LHCN-M2 (cell line): Measurements from ENCODE around the gene ANKLE2. TPM values are rescaled to one million over a fixed set of nuclear protein-coding genes. Genes with fewer than 3 reads are reported as not detected.
"Not testable (repeated sequence)": the region's sequence is repeated elsewhere in the genome, so short reads cannot be mapped to it uniquely, and the experiment has no call there.

Experiments used
- DNase-seq: peaks from one replicate; pipeline ENCODE4 v3.0.0-alpha.2; 2012; ENCODE audit warnings: low read depth
- total RNA-seq: library from RNA; depleted of rRNA; stranded (reverse); fragments of >200 nt; gene quantifications from 2 replicates; pipeline ENCODE4 v1.2.3, GENCODE V29; 2014

ANKLE2 gene
- total RNA-seq, 1 experiment from 2014 or later = 92.0 TPM

DNA sequence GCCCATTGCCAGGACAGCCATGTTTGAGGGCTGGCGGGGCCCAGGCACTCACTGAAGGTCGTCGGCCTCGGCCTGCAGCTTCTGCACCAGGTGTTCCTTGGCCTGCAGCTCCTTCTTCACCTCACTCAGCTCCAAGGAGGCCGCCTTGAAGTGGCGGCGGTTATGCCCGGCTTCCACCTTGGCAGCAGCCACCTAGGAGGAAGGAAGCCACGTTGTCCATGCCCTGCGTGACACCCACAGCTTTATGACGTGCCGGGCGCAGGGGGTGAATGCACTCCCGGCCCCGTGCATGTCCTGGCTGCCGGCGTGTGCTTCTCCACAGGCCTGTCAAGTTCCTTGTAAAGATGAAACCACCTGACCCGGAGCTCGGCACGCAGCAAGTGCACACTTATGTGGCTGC is 16.0 kb upstream of the ANKLE2 start:
- no peak for DNase-seq

DNA sequence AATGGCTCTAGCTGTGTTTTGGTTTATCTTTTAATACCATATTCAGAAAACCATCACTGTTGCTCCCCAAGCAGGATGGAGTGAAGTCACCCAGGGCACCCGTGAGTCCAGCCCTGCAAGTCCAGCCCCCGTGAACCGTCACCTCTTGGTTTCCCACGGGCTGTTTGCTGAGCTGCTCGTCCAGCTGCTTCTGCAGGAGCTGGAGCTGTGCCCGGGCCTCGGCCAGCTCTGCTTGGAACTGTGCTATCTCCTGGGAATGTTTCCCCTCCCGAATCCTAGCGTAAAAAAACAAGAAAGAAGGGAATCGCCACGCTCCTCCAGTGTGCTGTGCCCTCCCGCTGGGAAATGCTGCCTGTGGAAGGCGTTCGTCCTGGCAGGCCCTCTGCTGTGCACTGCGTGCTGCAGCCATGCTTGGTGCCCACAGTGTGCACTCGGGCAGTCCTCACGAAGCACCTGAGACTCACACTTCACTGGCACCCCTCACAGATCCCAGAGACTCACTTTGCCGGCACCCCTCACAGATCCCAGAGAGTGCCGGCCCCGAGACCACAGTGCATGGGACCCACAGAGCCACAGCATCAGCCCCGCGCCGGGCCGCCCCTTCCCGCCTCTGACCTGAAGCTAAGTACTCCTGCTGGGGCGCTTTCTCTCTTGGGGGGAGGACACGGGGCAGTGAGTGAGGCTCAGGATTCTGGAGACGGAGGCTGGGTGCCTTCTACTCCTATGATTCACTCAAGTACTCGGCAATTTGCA is 15.4 kb upstream of the ANKLE2 start:
- DNase-seq = peak; percentile 56

DNA sequence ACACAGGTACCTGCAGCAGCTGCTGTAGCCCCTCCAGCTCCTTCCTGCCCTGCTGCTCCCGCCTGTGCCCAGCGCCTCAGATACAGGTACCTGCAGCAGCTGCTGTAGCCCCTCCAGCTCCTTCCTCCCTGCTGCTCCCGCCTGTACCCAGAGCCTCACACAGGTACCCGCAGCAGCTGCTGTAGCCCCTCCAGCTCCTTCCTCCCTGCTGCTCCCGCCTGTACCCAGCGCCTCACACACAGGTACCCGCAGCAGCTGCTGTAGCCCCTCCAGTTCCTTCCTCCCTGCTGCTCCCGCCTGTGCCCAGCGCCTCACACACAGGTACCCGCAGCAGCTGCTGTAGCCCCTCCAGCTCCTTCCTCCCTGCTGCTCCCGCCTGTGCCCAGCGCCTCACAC is 14.6 kb upstream of the ANKLE2 start:
- DNase-seq = not testable (repeated sequence)

DNA sequence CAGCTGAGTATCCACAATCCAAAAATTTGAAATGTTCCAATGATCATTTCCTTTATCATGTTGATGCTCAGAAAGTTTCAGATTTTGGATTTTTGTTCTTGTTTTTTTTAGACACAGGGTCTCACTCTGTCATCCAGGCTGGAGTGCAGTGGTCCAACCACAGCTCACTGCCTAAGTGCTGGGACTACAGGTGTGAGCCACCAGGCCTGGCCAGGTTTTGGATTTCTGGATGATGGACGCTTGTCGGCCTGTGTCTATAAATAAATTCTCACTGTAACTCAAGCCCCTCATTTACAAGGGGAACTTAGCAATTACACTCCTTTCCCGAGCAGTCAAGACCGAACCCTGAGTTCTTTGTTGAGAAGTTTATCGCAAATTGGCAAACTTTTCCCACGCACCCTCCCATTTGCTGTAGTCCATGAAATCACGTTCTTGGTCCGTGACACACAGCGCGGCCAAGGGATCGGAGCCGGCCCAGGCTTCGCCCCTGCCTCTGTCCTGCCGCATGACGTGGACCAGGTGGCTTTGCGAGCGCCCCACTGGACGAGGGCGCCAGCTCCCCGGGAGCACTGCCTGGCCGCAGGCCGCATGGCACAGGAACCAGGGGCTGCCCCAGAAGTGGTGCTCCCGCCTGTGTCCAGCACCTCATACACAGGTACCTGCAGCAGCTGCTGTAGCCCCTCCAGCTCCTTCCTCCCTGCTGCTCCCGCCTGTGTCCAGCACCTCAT is 14.0 kb upstream of the ANKLE2 start:
- no peak for DNase-seq

DNA sequence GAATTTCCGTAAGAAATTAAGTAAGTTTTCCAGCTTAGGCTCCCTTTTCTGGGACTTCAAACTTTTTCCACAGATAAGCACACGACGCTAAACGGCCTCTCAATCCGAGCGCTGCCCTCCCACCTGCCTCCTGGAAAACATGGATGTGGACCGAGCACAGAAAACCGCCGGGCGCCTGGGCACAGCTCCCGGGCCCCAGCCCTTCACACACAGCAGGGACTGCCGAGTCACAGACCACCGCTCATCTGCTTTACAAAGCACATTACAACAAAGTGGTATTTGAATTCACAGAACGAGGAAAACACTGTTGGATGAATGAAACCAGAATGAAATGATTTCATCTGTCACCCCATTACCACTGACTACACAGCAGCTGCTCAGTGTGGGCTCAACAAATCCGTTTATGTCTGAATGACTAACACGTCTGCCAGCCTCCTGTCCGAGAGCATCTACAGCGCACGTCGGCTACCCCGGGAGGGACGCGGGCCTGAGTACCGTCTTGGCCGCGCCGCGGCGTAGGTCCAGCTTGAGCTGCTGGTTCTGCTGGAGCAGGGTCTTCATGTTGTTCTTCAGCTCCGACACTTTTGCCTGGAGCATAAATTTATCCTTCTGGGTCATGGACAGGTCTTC is 13.1 kb upstream of the ANKLE2 start:
- peak; percentile 41 for DNase-seq

DNA sequence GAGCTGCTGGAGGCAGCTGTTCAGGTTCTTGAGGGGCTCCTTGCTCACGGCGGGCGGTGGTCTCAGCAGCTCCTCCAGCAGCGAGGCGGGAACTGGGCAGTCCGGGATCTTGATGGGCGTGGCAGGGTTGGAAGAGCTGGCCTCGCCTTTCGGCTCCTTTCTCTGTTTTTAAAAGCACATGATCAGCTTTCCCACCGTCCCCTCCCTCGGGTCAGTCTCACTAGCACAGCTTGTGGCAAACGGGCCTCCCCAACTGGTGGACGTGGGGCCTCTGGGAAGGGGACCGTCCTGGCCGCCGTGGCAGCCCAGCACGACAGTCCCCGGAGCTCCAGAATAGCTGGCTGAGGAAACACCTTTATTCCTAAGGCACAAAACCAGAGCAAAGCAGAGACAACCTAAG is 12.5 kb upstream of the ANKLE2 start:
- DNase-seq = no peak

DNA sequence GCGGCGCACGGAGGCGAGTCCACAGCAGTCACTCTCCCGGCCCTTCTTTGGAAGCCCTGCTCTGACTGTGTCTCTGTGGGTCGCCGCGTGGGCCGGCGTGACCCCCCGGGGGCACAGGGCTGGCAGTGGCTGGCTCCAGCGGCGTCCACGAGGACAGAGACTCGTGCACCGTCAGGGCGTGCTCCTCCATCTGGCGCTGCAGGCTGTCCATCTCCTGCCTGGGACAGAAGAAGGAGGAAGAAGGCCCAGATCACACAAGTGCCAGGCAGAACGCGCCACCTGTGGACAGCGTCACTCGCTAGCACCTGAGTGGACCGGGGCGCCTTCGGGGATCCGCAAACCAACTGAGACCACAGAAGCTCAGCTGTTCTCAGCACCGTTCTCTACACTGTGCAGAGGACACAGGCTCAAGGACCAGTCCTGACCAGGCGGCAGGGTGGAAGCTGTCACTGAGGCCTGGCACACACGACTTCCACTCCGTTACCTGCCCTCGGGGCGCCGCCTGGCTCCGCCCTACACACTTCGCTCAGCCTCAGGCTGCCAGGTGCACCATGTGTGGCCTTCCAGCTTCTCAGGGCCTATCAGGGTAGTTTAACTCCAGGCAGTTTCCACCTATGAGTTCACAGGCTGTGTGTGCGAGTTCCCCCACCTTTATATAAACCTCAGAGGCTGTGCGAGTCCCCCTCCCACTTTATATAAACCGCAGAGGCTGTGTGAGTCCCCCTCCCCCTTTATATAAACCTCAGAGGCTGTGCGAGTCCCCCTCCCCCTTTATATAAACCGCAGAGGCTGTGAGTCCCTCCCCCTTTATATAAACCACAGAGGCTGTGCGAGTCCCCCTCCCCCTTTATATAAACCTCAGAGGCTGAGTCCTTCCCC is 11.7 kb upstream of the ANKLE2 start:
- DNase-seq = no peak

DNA sequence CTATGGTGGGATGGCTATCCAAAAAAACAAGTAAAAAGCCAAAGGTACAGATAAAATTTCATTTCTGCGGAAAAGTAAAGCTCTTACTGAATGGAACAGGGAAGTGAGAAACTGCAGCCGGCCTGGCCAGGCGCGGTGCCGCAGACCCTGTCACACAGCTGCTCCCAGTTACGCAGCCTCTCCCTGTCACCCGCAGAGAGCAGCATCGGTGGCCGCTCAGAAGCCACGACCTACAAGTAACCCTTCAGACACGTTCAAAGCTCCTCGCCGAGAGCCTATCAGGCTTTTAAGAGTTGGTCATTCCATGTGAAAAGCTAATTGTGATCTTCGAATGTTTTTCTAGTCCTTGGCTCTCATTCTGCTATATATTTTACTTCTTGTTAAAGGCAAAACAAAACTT is 11.0 kb upstream of the ANKLE2 start:
- DNase-seq = no peak

DNA sequence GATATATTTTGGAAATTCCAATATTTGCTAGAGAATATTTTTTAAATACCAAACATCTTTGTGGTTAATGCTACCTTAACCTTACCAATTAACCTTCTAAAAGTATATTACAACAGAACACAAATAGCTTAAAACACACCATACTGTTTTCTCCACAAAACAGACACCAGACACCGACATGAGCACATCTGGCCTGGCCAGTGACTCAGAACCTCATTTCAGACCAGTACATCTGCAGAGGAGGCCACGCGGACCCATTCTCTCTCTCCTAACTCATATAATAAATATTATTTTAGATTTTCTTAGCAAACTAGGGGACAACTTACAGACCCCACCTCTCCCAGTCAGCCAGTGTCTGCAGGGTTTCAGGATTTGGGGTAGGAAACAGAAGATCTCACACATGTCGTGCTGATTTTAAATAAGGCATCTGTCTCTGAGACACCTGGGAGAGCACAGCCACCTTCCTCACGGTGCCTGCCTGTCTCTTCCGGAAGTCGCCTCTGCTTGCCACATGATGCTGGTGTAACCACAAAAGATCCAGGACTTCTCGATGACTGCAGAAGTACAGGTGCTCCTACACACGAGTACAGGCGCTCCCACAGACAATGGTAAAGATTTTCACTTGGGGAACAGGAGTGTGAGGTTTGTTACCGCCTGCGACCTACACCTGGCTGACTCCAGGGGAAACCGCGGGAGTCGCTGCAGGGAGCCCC is 9.7 kb upstream of the ANKLE2 start:
- DNase-seq = no peak

DNA sequence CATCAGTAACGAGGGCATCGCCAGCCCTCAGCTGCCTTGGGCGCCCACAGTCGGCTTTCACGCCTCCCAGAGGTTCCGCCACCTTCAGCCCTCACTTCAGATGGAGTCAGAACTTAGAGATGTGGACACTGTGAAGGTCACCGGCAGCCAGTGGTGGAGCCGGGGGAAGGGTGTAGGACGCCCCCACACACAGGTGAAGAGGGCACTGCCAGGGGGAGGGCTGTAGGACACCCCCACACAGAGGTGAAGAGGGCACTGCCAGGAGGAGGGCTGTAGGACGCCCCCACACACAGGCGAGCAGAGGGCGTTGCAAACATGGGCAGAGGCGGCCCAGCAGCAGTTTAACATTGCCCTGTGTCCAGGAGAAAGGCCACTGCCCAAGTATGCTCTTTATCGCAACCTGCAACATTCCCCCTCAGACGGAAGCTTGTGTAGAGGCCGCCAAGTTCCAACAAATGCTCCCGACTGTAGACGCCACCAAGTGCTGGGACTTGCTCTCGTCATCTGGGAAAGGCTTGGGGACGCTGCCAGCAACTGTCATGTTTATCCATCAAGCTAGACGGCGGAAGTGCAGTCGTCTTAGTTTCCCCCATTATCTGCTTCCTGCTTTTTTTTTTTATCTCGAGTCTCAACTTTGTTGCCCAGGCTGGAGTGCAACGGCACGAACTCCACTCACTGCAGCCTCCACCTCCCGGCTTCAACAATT is 4.9 kb upstream of the ANKLE2 start:
- DNase-seq = peak; percentile 21

DNA sequence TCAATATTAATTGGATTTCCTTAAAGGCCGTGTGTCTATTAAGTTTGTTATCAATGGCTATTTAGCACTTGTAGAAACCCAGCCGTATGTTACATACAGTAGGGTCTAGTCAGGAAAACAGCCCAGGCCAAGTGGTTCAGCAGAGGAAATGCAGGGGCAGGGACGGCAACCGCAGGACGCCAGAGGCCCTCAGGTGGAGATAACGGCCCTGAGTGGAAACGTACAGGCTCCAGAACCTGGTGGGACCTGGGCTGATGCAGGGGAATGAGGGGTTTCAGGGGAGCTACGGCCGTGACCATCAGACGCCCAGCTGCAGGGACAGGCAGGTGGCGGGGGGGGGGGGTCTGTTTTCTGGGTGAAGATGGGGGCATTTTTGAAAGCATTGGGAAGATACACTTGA is 3.7 kb upstream of the ANKLE2 start:
- DNase-seq = no peak

DNA sequence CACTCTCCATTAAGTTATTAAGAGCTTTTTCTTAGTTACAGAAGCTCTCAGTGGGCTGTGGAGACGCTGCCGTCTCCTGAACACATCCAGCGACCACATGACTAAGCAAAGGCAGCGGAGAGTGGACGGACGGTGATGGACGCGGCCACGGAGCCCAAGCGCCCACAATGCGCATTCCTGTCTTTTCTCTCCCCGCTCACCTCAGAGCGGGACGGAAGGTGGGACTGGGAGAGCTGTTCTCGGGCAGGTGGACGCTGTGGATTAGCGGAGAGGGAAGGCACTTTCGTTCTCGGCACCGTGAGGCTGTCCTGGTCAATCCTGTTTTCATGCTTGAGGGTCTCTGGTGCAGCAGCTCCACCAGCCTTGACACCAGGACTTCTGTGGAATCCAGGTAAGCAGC is 2.6 kb upstream of the ANKLE2 start:
- DNase-seq = no peak

DNA sequence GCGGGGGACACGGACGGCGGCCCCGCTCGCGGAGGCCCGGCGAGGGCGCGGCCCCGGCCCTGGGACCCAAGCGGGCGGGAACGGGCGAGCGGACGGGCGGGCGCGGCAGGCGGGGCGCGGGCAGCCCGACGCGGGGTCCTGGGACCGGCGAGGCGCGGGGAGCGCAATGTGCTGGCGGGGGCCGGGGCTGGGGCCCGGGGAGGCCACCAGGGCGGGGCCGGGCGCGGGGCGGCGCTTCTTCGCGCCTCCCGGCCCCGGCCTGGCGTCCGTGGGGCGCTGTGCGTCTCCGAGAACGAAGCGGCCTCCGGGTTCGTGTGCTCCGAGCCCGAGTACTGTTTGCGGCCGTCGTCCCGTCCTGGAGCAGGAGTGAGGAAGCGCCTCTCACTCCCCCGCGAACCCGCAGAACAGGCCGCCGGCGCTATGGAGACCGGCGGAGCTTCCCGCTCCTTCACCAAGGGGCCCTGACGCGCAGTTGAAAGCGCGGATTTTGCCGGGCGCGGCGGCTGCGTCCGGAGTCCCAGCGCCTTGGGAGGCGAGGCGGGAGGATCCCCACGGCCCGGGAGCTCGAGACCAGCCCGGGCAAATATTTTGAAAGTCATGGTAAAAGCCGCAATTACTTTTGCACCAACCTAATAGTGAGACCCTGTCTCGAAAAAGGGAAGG is 420 bp upstream of the ANKLE2 start:
- DNase-seq = peak; percentile 84

DNA sequence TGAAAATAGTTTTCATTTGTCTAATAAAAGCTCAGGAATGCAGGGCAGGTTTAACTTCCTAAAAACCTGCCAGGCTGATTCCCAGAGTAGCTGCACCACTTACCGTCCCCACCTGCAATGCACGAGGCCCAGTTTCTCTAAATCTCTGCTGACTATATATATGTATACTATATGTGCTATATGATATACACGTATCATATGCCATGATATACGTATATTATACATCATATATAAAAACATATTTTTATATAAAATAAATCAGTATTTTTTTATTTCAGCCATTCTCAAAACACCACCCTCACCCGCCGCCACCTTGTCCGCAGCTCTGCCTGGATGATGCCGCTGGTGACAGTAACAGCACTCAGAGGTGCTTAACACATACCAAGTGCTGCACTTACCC is 2.3 kb downstream of the ANKLE2 start:
- no peak for DNase-seq

DNA sequence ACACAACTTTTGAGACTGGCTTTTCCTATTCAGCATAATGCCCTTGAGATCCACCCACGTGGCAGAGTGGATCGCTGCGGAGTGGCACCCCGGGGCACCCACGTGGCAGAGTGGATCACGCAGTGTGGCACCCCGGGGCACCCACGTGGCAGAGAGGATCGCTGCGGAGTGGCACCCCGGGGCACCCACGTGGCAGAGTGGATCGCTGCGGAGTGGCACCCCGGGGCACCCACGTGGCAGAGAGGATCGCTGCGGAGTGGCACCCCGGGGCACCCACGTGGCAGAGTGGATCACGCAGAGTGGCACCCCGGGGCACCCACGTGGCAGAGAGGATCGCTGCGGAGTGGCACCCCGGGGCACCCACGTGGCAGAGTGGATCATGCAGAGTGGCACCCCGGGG is 2.8 kb downstream of the ANKLE2 start:
- not testable (repeated sequence) for DNase-seq

DNA sequence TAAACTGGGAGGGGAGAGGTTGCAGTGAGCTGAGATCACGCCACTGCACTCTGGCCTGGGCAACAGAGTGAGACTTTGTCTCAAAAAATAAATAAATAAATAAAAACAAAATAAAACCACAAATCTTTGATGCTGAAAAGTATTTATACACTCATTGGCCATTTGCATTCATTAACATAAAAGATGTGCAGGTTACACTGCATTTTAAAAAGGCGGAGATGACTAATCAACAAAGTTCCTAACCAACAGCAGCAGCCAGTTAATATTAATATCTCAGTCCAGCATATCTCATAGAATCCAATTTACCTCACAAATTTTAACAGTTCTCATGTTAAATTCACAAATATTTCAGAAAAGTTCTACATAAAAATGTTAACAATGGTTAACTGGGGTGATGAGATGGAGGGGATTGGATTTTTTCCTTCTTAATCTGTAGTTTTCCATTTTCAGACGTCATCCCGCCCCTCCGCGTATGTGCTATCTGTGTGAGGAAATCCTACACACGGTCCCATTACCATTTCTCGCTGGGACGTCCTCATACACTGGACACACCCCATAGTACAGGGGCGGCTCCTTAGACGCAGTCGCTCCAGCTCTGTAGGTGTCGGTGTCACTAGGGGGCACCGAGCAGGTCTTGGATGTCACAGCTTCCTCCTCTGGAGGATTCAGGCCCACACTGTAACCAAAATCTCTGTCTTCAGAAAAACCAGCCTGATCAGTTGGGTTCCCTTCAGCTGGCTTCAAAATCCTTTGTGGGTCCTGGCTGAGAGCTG is 7.3 kb downstream of the ANKLE2 start:
- DNase-seq = no peak

DNA sequence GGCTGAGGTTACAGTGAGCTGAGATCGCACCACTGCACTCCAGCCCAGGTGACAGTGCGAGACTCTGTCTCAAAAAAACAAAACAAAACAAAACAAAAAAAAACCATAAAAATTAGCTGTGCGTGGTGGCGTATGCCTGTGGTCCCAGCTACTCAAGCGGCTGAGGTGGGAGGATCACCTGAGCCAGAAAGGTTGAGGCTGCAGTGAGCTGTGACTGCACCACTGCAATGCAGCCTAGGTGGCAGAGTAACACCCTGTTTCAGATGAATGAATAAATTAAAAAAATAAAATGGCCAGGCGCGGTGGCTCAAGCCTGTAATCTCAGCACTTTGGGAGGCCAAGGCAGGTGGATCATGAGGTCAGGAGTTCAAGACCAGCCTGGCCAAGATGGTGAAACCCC is 8.0 kb downstream of the ANKLE2 start:
- not testable (repeated sequence) for DNase-seq

DNA sequence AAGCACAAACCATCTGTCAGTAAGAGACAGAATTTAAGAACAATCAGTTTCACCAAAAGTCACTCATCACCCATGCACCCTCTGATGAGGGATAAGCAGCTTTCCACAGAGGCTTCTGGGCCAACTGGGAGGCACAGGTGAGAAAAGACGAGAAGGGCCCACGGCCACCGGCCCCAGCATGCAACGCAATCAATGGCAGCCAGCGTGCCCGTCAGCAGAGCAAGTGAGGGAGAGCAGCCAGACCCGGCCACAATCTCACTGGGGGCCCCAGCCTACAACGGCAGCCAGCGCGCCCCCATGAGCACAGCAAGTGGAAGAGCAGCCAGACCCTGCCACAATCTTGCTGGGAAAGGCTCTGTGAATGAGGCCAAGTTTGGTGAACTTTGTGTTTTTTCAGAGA is 13.3 kb downstream of the ANKLE2 start:
- DNase-seq = no peak

DNA sequence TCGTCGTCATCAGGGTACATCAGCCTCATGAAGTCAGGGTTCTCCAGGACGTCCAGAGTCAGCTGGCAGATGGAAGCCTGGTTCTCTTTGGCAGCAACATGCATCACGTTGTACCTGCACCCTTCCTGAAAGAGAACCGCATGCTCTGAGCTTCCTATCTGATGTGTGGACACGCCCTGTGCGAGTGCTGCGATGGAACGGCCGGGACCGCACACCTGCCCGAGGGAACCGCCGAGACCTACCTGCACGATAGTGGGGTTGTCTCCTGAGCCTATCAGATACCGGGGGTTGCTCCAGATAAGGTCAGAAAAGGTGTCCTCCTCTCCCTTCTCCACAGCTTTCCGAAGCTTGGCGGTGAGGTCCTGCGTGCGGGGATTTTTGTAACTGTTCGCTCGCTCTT is 13.7 kb downstream of the ANKLE2 start:
- no peak for DNase-seq
